Measurements from ENCODE around the gene ADAMTSL4. TPM values are rescaled to one million over a fixed set of nuclear protein-coding genes. Genes with fewer than 3 reads are reported as not detected.
A peak's percentile ranks its signal among the peaks of the same experiment; 100 is the strongest.
"Not testable (repeated sequence)": the region's sequence is repeated elsewhere in the genome, so short reads cannot be mapped to it uniquely, and the experiment has no call there.

Gene ADAMTSL4
- total RNA-seq, 1 donor from 2014 or later, result not detected

DNA sequence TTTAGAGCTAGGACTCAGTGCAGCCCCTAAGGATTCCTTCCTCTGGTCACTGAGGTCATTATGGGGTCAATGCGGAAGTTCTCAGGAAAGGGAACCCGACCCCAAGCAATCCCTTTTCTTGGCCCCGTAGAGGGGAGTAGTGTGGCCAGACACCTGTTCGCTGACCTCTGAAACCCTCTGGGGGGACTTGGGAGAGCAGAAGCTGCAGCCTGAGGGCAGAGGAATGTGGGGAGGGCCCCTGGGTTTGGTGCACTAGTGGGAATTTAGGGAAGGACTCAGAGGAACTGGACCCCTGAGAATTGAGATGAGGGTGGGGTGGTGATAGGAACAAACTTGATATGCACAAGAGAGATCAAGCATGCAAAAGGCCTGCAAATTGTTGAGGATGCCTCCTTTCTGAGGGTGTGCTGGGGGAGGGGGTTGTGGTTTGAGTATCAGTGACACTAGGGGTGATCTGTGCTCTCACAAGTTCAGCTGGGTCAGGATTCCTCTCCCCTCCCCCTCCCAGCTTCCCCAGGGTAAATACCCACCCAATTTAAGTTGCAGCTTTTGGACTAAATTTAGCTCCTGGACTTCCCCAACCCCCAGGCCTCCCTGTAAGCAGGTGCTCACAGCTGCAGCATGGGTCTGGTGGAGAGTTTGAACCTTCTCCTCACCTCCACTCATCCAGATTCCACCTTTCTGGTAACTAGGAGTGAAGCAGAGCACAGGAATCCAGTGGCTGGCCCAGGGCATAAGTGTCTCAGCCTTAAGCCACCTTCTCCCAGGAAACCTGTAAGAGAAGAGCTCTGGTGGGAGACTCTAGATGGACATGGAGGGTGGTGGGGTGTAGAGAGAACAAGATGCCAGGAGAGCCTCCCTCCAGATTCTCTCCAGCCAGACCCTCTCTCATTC is 13.5 kb downstream of the ADAMTSL4 start:
- H3K4me3 Mint-ChIP-seq, result peak overlapping the region; percentile 87
- H3K27me3 ChIP-seq, result no peaks in the 10 kb centered on the region
- H3K27ac Mint-ChIP-seq, result peak overlapping the region; percentile 96
- H3K36me3 ChIP-seq, result no peaks in the 10 kb centered on the region
- no peaks in the 10 kb centered on the region for H3K36me3 Mint-ChIP-seq
- peak overlapping the region; percentile 6 for H2AFZ ChIP-seq (replicated peaks)
- peak; percentile 73 for DNase-seq (ENCODE audit: low spot score)
- peak overlapping the region; percentile 98 for H3K27ac ChIP-seq
- H3K27me3 Mint-ChIP-seq (ENCODE audit: insufficient read depth, low read depth), result peaks cover 2% of the 10 kb centered on the region
- no peaks in the 10 kb centered on the region for H3K9me3 ChIP-seq (ENCODE audit: low read depth)
- H3K79me2 ChIP-seq (ENCODE audit: low read depth), result peaks cover 55% of the 10 kb centered on the region
- H4K20me1 ChIP-seq (ENCODE audit: low read depth), result peaks cover 5% of the 10 kb centered on the region
- peaks cover 37% of the 10 kb centered on the region for H3K4me1 ChIP-seq
- no peaks in the 10 kb centered on the region for H3K9me3 Mint-ChIP-seq
- H3K4me3 ChIP-seq, result peak overlapping the region; percentile 64
- H3K4me2 ChIP-seq, result peak overlapping the region; percentile 89
- H3K4me1 Mint-ChIP-seq, result peaks cover 53% of the 10 kb centered on the region
- H3F3A ChIP-seq (ENCODE audit: low read depth), result peaks cover 45% of the 10 kb centered on the region
- TF ChIP-seq, protein P1, sequence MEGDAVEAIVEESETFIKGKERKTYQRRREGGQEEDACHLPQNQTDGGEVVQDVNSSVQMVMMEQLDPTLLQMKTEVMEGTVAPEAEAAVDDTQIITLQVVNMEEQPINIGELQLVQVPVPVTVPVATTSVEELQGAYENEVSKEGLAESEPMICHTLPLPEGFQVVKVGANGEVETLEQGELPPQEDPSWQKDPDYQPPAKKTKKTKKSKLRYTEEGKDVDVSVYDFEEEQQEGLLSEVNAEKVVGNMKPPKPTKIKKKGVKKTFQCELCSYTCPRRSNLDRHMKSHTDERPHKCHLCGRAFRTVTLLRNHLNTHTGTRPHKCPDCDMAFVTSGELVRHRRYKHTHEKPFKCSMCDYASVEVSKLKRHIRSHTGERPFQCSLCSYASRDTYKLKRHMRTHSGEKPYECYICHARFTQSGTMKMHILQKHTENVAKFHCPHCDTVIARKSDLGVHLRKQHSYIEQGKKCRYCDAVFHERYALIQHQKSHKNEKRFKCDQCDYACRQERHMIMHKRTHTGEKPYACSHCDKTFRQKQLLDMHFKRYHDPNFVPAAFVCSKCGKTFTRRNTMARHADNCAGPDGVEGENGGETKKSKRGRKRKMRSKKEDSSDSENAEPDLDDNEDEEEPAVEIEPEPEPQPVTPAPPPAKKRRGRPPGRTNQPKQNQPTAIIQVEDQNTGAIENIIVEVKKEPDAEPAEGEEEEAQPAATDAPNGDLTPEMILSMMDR (IDR thresholded peaks at IDR 0.05), result no peak
- TF ChIP-seq EZH2phosphoT487 (IDR thresholded peaks at IDR 0.05) (no peak), EZH2 (IDR thresholded peaks at IDR 0.05) (no peak)
- peak overlapping the region; percentile 36 for H3K9ac ChIP-seq

DNA sequence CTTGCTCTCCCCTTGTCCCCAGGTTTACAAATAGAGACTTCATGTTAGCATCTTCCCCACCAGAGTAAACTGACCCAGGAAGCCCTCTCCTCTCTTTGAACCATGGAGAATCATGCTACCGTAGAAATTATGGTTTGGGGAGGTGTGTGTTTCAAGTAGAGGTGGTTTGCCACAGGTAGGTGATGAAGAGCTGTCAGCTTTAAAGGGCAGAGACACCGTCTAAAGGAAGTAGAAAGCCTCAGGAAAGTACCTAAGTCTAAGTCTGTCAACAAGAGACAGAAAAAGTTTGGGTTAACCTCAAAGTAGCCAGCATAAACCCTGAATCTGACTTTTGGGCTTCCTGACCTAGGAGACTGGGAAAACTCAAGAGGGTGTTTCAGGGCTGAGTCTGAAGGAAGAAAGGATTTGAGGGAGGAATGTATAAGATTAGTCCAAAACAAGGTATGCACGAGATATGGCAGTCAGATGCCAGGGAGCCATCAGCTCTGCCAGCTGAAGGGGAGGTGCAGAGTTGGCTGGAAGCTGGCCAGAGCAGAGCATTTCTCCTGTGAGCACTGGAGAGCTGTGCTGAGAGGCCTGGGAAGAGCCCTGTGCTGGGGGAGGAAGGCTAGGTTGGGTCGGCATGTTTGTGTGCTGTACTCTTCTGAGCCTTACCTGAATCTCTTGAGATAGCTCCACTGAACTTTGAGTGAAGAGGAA is 14.3 kb downstream of the ADAMTSL4 start:
- Histone ChIP-seq H3K27me3 (no peaks in the 10 kb centered on the region), H3F3A (ENCODE audit: low read depth) (peaks cover 53% of the 10 kb centered on the region), H3K4me2 (peak overlapping the region; percentile 89), H3K9me3 (ENCODE audit: low read depth) (no peaks in the 10 kb centered on the region), H2AFZ (replicated peaks) (no peak overlapping the region), H3K9ac (no peak overlapping the region), H3K27ac (peak overlapping the region; percentile 98), H3K4me3 (no peak overlapping the region), H3K4me1 (peaks cover 42% of the 10 kb centered on the region), H4K20me1 (ENCODE audit: low read depth) (peaks cover 5% of the 10 kb centered on the region), H3K36me3 (no peaks in the 10 kb centered on the region), H3K79me2 (ENCODE audit: low read depth) (peaks cover 56% of the 10 kb centered on the region)
- peak overlapping the region; percentile 87 for H3K4me3 Mint-ChIP-seq
- H3K36me3 Mint-ChIP-seq, result no peaks in the 10 kb centered on the region
- peak overlapping the region; percentile 96 for H3K27ac Mint-ChIP-seq
- H3K9me3 Mint-ChIP-seq, result no peaks in the 10 kb centered on the region
- TF ChIP-seq EZH2 (IDR thresholded peaks at IDR 0.05) (no peak), EZH2phosphoT487 (IDR thresholded peaks at IDR 0.05) (no peak)
- TF ChIP-seq, protein P1 (IDR thresholded peaks at IDR 0.05), result no peak
- no peak for DNase-seq (ENCODE audit: low spot score)
- peaks cover 2% of the 10 kb centered on the region for H3K27me3 Mint-ChIP-seq (ENCODE audit: insufficient read depth, low read depth)
- peaks cover 61% of the 10 kb centered on the region for H3K4me1 Mint-ChIP-seq

DNA sequence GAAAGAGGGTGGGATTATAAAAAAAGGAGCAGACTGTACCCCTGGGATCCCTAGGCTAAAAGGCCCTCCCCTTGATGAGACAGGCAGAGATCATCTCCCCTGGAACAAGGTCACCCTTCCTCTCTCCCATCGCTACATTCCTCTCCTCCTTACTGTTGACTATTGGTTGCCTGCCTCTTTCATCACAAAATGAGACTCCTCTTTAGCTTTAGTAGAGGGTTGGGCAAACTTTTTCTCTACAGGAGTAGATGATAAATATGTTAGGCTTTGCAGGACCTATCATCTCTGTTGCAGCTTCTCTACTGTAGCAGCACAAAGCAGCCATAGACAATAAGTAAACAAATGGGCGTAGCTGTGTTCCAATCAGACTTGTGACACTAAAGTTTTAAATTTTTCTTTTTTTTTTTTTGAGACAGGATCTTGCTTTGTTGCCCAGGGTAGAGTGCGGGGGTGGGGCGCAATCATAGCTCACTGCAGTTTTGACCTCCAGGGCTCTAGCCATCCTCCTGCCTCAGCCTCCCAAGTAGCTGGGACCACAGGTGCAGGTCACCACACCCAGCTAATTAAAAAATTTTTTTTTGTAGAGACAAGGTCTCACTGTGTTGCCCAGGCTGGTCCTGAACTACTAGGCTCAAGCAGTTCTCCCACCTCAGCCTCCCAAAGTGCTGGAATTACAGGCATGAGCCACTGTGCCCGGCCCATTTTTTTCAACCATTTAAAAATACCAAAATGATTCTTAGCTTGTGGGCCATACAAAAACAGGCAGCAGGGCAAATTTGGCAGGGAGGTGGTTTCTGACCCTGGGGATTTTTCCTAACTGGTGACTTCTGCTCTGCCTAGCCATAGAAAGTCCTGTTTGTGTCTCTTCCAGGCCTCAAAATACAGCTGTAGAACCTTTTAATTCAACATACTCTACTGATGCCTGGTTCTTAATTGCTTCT is 15.1 kb downstream of the ADAMTSL4 start:
- Histone ChIP-seq H3K27me3 (no peaks in the 10 kb centered on the region), H3K4me3 (no peak overlapping the region), H3K9me3 (ENCODE audit: low read depth) (no peaks in the 10 kb centered on the region), H3K27ac (peak overlapping the region; percentile 98), H3K4me2 (no peak overlapping the region), H3F3A (ENCODE audit: low read depth) (peaks cover 62% of the 10 kb centered on the region), H4K20me1 (ENCODE audit: low read depth) (peaks cover 5% of the 10 kb centered on the region), H2AFZ (replicated peaks) (no peak overlapping the region), H3K4me1 (peaks cover 50% of the 10 kb centered on the region), H3K79me2 (ENCODE audit: low read depth) (peaks cover 64% of the 10 kb centered on the region), H3K36me3 (no peaks in the 10 kb centered on the region), H3K9ac (no peak overlapping the region)
- no peak for DNase-seq (ENCODE audit: low spot score)
- Mint-ChIP-seq H3K9me3 (no peaks in the 10 kb centered on the region), H3K4me1 (peaks cover 67% of the 10 kb centered on the region), H3K4me3 (no peak overlapping the region), H3K27me3 (ENCODE audit: insufficient read depth, low read depth) (peaks cover 2% of the 10 kb centered on the region), H3K36me3 (no peaks in the 10 kb centered on the region), H3K27ac (no peak overlapping the region)
- no peak for TF ChIP-seq EZH2phosphoT487 (IDR thresholded peaks at IDR 0.05)
- TF ChIP-seq, protein P1 (IDR thresholded peaks at IDR 0.05), result no peak

DNA sequence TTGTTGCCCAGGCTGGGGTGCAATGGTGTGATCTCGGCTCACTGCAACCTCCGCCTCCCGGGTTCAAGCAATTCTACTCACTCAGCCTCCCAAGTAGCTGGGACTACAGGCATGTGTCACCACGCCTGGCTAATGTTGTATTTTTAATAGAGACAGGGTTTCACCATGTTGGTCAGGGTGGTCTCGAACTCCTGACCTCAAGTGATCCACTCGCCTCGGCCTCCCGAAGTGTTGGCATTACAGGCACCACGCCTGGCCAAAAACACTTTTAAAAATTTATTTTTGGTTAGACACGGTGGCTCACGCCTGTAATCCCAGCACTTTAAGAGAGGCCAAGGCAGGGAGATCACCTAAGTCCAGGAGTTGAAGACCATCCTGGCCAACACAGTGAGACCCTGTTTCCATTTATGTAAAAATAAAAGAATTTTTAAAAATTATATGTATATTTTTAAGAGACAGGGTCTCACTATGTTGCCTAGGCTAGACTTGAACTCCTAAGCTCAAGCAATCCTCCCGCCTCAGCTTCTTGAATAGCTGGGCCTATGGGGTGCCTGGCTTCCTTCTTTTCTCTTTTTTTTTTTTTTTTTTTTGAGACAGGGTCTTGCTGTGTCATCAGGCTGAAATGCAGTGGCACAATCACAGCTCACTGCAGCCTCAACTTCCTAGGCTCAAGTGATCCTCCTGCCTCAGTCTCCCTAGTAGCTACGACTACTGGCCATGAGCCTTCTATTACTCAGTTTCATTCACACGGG is 16.2 kb downstream of the ADAMTSL4 start:
- H3K36me3 ChIP-seq; H3K9me3 ChIP-seq (ENCODE audit: low read depth); H2AFZ ChIP-seq (replicated peaks); H3K4me3 ChIP-seq; H3K36me3 Mint-ChIP-seq; H3K27ac Mint-ChIP-seq; H3K9me3 Mint-ChIP-seq; H4K20me1 ChIP-seq (ENCODE audit: low read depth); H3K9ac ChIP-seq; H3K4me2 ChIP-seq; H3K27ac ChIP-seq; H3K27me3 Mint-ChIP-seq (ENCODE audit: insufficient read depth, low read depth); H3K4me3 Mint-ChIP-seq; H3K27me3 ChIP-seq: not testable (repeated sequence)
- H3K79me2 ChIP-seq (ENCODE audit: low read depth), result peaks cover 71% of the 10 kb centered on the region
- peak; percentile 3 for DNase-seq (ENCODE audit: low spot score)
- H3K4me1 ChIP-seq, result peaks cover 51% of the 10 kb centered on the region
- H3F3A ChIP-seq (ENCODE audit: low read depth), result peaks cover 69% of the 10 kb centered on the region
- peaks cover 71% of the 10 kb centered on the region for H3K4me1 Mint-ChIP-seq

All from neural progenitor cell (in vitro differentiated cells).